OCI-LY1 (cell line): Measurements from ENCODE around the gene TAOK1.

ENCODE experiments used
- CTCF ChIP-seq: fragments of 200-600 bp; sonication (generic), shearing (Covaris generic); IDR thresholded peaks from 2 replicates; pipeline ENCODE4 v1.5.1; 2017; ENCODE audit warnings: mild to moderate bottlenecking, antibody characterized with exemption, low read length, moderate library complexity, mixed read lengths
- EZH2 ChIP-seq: fragments of 200-600 bp; sonication (generic), shearing (Covaris generic); IDR thresholded peaks from 2 replicates; pipeline ENCODE4 v1.8.0; 2017; ENCODE audit warnings: borderline replicate concordance, mixed run types, mild to moderate bottlenecking, antibody characterized with exemption, low read length, moderate library complexity, mixed read lengths

DNA sequence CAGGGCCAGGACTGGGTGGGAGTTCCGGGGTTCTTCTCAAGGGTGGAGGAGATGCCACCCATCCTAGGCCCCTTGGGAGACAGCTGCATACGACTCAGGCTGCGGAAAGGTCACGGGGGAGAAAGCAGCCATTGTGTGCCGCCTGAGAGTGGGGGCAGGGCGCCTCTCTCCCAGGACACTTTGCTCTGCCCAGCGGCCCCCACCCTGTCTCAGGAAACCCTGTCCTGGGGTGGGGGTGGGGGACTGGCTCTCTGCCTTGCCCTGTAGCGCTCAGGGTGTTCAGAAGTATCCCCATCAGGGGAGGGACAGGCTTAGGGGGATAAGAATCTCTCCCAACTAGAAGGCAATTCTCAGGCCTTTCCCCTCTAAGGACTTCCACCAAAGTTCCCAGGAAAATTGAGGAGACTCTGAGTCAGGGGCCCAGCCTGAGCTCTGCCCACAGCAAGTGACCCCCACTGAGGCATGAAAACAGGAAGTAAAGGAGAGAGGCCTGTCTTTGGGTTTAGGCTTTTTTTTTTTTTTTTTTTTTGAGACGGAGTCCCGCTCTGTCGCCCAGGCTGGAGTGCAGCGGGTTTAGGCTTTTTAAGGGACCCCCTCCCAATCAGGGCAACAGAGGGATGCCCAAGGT lies 194.4 kb downstream of the TAOK1 start:
- no peak for TF ChIP-seq CTCF
- no peak for TF ChIP-seq EZH2
